ENCODE data around the gene MICAL2. TPM values are rescaled to one million over a fixed set of nuclear protein-coding genes. Genes with fewer than 3 reads are reported as not detected.

The MICAL2 gene
- polyA plus RNA-seq, 1 donor: 18.7 TPM

DNA sequence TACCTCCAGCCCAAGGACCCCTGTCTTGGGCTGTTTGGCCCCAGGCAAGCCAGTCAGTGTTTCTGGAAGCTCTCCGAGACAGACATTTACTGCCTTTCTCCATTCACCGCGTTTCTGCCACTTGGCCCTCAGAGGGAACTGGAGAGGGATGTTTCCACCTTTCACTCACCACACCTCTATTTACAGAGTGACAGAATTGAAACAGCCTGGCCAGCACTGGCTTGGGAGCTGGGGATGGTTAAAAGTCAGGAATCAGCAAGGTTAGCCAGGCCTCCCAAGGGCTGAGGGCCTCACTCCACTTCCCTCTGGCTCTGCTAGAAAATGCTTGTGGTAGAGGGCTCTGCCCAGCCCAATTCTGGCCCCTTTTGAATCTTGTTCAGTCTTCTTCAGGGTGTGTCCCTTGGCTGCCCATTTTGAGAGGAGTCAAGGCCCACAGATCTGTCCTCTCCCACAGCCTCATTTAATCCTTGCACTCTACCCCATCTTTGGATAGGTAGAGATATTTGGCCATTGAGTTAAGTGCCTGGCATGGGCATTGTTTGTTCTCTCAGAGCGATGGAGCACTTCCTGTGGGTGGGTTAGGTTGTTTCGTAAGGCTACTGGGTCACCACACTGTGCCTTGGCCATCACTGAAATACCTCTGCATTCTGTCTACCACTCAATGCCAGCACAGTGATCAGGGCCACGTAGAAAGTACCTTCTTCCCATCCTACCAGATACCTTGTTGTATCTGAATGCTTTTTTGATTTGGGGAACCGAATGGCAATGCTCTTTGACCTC, 119.2 kb downstream of the MICAL2 start:
- no peak for DNase-seq (ENCODE audit: low read depth)

DNA sequence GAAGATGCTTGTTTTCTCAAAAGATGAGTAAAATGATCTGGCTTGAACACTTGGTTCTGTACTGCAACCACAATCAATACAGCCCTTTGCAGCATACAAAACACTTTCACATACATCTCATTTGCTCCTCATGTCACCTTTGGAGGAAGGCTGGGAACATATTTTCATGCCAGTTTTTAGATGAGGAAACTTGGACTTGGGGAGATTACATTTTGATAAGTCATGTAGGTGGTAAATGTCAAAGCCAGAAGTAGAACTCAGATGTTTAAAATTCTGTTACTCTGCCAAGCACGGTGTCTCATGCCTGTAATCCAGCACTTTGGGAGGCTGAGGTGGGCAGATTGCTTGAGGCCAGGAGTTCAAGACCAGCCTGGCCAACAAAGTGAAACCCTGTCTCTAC, 121.8 kb downstream of the MICAL2 start:
- no peak for DNase-seq (ENCODE audit: low read depth)

DNA sequence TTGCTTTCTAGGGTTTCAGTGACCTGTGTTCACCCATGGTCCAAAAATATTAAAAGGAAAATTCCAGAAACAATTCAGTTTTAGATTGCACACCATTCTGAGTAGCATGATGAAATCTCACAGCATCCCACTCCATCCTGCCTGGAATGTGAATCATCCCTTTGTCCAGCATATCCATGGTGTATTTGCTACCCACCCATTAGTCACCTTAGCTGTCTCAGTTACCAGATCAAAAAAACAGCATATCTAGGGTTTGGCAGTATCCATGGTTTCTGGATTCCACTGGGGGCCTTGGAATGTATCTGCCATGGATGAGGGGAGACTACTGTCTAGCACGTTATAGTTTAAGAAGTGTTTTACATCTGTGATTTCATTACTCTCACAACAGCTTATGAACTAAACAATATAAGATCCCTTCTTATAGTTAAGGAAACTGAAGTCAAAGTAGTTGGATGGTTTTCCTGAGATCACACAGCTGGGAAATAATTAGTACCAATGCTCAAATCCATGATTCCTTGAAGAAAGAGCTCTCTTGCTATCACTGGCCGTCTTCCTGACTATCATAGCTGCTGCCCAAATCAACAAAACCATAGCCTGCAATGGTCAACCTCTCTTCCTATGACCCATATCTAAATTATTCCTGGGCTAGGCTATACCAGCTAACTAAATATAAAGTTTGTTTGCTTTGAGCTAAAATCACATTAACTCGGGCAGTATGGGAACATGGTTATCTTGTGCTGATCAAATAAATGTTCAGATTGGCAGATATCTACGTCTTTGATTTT, 122.6 kb downstream of the MICAL2 start:
- no peak for DNase-seq (ENCODE audit: low read depth)

DNA sequence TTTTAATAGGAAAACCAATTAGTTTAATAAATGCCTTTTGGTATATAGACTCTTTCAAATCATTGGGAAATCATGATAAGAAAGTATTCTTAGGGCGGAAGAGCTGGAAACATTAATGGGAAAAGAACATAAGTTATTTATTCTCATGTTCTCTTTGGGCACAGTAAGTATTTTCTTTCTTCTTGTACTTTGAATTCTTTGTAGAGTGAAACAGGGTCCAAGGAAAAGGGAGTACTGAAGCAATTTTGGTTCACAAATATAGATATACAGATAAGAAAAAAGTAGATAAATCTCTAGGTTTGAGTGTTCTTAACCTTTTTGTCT, 123.2 kb downstream of the MICAL2 start:
- no peak for DNase-seq (ENCODE audit: low read depth)

DNA sequence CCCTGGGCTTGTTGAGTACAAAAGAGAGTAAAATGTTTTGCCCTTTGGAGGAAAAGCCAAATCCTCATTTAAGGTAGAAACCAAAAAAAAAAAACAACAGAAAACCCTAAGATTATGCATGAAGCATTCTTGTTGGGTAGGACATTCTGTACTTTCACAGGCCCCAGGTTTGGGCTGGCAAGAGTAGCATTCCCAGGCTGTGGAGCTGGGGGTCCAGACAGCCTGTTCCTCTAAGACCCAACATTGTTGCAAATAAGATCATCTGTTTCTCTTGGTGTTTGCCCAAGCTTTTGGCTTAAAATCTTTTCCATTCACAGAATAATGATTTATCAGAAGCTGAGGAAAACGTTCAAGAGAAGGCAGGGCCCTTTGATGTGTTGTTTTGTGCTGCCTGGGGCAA, 123.8 kb downstream of the MICAL2 start:
- no peak for DNase-seq (ENCODE audit: low read depth)

DNA sequence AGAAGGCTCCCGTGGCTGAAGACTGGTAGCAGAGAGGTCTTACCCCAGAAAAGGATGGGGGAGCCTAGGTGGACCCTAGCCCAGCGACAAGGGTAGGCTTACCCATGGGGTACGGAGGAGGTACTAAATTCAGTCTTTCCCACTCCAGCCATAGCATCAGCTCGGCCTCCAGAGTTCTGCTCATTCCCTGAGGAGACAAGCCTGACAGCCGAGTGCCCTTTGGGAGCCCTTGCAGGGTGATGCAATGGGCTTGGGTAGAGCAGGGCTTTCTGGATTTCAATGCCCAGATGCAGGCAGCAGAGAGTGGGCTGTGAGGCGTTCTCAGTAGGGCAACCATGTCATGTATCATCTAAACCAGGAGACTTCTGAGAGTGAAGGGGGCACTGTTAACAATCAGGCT, 124.7 kb downstream of the MICAL2 start:
- no peak for DNase-seq (ENCODE audit: low read depth)

DNA sequence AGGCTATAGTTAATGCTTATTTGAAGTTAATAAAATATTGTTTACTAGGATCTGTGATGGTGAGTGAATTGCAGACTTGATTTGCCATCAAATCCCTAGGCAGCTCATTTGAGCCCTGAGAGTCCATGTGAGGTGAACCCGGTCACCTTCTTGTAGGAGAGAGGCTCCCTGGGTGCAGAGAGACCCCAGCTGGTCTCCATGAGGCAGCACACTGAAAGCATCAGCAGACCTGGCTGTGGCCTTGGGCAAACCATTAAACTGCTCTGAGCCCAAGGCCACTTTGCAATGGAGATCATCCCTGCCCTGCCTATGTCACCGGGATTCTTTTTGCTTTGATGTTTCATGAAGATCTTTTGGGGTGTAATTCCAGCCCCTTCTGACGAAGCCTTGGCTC, 125.2 kb downstream of the MICAL2 start:
- no peak for DNase-seq (ENCODE audit: low read depth)

DNA sequence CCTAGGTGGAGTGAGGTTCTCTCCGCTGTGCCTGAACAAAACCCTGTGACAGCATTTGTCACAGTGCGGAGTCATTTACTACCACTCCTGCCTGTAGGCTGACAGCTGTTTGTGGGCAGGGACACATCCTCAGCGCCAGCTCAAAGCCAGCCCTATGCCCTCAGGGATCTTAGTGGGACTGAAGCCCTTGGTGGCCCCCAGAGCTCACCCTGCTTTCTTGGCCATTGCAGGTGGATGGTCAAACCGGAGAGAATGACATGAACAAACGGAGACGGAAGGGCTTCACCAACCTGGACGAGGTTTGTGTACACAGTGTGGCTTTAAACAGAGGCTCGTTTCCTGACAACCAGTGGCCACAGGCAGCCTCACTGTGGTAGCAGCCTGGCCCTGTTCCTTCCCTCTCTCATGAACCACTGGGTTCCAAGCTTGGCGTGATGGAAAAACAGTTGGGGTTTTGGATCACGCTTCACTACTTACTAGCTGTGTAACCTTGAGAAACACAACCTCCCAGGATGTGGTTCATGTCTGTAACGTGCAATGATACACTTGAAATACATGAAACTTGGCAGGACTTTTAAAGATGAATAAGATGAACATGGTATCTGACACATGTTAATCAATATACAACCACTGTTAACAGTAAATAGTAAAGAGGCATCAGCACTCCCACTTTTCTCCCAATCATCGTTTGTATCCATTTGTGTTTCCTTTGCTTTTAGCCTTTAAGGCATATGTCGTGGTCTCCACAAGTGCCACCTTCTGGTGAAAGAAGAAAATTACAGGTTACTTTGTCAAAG, 125.8 kb downstream of the MICAL2 start:
- no peak for DNase-seq (ENCODE audit: low read depth)

DNA sequence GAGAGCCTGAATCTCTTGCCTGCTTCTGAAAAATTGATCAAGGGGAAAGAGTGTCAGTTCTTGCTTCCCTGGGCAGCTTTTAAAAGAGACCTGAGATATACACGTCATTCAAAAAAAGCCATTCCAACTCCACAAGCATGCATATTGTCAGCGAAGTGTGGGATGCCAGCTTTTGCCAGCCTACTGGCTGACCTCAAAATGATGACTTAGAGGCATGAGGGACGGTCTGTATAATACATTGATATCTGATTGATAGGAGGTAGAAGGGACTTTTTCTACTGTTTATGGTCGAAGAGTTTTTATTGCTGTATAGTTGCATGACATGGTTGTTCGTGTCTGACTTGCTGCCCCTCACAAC, 126.3 kb downstream of the MICAL2 start:
- DNase-seq (ENCODE audit: low read depth): no peak

DNA sequence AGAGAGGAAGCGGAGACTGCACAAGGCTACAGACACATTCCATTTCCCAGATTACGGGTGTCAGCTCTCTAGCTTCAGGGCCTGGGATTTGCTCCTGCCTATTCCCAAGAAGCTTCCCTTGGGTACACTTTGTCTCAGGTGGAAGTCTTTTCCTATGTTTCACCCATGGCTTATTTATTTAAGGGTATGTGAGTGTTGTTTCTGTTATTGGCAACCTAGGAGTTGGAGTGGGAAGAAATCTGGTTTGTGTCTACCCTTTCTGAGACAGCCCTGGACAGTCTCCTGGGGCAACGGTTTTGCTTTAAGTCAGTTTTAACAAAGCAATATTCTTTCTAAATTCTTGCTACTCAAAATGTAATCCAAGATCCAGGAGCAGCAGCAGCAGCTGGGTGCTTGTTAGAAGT, 127.0 kb downstream of the MICAL2 start:
- no peak for DNase-seq (ENCODE audit: low read depth)

DNA sequence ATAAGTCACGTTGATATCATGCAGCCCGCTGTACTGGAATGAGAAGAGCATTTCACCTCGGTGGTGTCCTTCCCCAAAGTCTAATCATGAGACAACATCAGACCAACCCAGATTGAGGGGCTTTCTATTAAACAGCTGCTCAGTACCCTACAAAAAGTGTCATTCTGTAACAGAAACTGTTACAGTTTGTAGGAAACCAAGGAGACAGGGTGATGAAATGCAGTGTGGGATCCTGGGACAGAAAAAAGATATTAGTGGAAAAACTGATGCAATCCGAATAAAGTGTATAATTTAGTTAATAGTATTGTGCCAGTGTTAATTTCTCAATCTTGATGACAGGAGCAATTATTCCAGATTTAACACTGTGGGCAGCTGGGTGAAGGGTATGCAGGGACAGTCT, 128.0 kb downstream of the MICAL2 start:
- DNase-seq (ENCODE audit: low read depth): no peak

DNA sequence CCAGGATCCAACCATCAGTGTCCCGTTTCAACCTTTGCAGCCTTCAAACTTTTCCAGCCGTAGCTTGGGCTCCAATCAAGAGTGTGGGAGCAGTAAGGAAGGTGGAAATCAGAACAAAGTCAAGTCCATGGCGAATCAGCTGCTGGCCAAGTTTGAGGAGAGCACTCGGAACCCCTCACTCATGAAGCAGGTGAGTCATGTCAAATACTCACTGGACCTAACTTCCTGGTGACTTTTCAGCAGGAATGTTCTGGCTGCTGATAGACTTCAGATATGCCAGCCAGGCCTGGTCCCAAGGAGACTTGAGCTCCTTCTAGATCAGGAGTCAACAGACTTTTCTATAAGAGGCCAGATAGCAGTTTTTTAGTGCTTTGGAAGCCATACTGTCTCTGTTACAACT, 129.0 kb downstream of the MICAL2 start:
- DNase-seq (ENCODE audit: low read depth): no peak

DNA sequence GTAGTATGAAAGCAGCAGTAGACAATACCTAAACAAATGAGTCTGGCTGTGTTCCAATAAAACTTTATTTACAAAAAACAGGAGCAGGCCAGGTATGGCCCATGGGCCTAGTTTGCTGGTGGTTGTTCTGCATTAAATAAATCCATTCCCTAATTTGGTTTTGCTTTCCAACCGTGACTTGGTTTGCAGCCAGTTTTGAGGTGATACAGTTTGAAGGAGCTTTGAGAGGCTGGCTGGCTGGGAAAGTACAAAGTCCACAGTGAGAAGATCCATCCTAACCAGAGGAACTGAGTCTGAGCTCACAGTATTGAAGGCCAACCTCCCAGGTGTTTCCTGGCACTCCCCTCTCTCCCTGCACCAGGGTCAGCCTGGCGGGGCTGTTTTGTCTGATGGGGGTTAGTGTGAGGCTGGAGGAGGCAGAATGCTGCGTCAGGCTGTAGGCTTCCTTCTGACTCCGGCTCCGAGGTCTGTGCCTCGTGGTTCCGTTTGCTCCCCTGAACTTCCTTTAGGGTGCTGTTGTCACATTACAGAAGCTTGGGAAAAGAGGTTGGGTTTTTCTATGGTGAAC, 129.5 kb downstream of the MICAL2 start:
- no peak for DNase-seq (ENCODE audit: low read depth)

DNA sequence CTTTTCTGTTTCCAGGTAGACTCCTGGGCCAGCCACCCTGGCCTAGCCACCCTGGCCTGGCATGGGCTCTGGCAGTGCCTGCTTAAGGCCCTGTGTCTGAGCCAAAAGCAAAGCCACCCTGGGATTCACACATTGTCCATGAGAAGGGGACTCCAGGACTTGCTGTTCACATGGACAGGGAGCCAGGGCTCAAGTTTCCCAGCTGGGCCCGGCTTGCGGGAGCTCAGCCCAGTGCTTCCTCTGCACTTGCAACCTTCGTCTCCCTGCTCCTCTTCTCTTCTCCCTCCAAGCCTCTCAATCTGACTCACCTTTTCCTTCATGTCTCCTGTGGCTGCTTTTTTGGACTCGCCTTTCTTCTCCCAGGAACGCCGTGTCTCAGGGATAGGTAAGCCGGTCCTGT, 130.3 kb downstream of the MICAL2 start:
- no peak for DNase-seq (ENCODE audit: low read depth)

DNA sequence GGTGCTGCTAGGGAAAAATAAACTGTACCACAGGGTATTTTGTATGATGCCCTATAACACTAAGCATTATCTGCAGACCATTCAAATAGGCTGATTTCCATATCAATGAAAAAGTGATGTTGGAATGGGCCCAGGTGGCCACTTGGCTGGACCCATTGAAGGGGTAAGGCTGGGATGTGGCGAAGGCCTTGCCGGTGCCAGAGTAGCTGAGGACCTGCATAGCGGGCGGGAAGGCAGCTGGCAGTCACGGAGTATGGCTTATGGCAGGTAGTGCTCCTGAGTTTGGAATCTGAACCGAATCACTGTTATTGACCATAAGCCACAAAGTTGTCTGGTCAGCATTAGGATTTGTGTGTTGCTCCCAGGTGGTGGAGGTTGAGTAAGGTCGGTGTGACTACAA, 131.0 kb downstream of the MICAL2 start:
- no peak for DNase-seq (ENCODE audit: low read depth)

DNA sequence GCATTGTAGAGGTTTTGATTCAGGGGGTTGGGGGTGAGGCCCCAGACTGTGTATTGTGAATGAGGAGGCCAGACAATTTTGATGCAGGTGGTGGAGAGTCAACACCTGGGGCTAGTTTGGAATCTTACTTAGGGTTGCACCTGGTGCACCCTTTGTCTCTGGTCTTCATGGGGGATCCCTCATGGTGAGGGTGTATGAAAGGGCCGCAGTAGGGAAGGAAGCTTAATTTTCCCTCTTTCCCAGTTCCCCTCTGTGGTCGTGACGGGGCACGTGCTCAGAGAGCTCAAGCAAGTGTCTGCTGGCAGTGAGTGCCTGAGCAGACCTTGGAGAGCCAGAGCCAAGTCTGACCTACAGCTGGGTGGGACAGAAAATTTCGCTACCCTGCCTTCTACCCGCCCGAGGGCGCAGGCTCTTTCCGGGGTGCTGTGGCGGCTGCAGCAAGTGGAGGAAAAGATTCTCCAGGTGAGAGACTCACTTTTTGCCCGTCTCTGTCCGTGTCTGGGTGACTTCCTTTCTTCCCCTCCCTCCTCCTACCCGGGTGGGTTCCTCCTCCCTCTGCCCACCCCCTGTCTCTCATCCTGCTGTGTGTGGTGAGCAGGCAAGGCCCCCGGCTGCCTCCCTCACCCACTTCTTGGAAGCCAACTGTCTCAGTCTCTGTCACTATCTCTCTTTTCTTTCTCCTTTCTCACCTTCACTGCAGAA, 131.7 kb downstream of the MICAL2 start:
- no peak for DNase-seq (ENCODE audit: low read depth)

DNA sequence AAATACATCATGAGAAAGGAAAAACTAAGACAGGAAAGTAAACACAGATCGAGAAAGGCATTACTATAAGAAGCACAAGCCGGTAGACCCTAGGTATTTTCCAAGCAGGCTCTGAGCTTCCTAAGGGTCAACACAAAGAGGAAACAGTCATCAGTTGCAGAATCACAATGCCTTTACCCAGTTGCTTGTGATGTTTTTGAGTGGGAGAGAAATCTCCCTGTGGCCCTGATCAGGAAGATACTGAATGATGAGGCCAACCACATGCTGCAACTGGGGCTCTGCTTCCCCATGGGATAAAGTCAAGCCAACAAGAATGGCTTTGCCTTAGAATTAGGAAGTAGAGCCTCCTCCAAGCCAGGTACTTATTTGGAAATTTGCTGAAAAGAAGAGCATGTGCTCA, 132.6 kb downstream of the MICAL2 start:
- DNase-seq (ENCODE audit: low read depth): no peak

DNA sequence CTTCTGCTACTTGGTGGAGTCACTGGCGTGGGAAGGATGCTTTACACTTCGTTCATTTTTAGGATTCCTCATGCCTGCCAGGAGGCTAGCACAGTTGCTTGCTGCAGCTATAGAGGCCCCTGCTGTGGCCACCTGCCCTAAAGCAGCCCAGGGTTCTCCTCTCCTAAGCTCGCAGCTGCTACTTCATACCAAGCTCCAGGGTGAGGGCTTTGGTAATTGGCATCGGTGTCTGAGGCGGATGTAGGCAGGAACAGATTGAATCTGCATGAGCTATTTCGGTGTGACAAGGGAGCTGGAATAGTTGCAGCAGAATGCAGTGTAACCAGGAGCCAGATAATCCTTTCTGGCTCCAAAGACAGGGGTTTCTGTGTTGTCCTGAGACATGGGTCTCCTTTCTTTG, 133.1 kb downstream of the MICAL2 start:
- no peak for DNase-seq (ENCODE audit: low read depth)

DNA sequence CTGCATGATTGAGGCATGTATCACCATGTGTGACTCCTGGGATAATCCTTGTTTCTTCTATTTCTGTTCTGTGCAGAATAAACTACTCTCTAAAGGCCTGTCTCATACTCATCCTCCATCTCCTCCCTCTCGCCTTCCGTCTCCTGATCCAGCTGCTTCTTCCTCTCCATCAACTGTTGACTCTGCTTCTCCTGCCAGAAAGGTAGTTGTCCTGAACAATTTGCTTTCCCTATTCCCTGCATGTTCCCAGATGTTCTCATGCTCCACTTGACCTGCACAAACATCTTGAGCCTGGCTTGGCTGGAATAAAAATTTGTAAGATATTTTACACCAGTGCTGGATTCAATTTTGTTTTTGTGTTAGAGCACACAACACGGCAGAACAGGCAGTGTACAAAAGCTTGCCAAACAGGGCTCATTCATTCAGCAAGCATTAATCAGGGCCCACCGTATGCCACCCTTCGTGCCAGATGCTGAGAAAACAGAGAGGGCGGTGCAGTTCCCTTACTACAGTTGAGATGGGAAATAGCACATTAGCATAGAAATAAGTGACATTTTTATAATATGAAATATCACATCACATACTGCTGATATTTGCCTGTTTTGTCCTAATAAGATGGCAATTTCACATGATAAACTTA, 133.6 kb downstream of the MICAL2 start:
- no peak for DNase-seq (ENCODE audit: low read depth)

DNA sequence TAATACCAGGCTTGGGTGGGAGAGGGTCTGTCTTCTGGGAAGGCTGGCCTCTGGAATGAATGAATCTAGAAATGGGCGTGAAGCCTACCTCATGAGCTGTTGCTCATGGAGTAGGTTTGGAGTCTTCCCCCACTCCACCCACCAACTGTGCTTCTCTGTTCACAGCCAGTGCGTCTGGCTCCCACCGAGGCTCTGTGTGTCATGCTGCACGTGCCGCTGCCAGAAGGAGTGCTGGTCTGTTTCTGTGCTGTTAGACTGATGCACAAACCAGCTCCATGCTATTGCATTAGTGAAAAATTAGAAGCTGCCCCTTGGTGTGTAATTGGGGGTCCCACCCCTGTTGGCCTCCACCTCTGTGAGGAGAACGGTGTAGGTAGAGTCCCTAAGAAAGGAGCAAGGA, 134.7 kb downstream of the MICAL2 start:
- DNase-seq (ENCODE audit: low read depth): no peak

DNA sequence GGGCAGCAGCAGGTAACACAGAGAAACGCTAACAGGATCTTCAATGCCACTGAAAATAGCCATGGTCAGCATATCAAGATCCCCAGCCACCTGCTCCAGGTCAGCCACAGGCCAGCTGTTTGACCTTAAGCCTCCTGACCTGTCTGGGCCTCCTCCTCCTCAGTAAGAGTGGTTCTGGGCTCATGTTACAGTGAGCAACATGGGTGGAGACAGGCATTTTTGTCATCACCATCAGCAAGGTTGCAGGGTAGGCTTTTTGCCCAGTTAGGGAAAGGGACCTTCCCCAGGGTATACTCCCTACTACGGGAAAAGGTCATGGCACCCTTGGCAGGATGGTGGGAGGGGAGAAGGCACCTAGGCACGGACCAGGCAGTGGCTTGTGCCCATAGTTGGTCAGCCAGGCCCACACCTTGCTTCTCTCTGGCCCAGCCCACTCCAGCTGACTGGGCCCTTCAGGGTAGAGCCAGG, 135.2 kb downstream of the MICAL2 start:
- no peak for DNase-seq (ENCODE audit: low read depth)
